H9 (cell line): Measurements from ENCODE around the gene SPECC1L. TPM values are rescaled to one million over a fixed set of nuclear protein-coding genes. Genes with fewer than 3 reads are reported as not detected.

Experiments used
- DNase-seq: peaks from one replicate; pipeline ENCODE4 v3.0.0-alpha.2; 2017
- H2AFZ ChIP-seq: one replicate; pipeline ENCODE4 v1.6.1; 2013; ENCODE audit warnings: mild to moderate bottlenecking, low read length, control low read depth, moderate library complexity
- H2AK5ac ChIP-seq: 2 replicates; pipeline ENCODE4 v1.6.1; 2013; ENCODE audit warnings: low read length, control low read depth, mixed read lengths; ENCODE audit not compliant: insufficient read length
- H2BK120ac ChIP-seq: one replicate; pipeline ENCODE4 v1.6.1; 2013; ENCODE audit warnings: low read depth, mild to moderate bottlenecking, low read length, control low read depth, inconsistent platforms; ENCODE audit not compliant: poor library complexity, severe bottlenecking
- H2BK12ac ChIP-seq: 2 replicates; pipeline ENCODE4 v1.6.1; 2013; ENCODE audit warnings: low read length, control low read depth, mixed read lengths, low read depth; ENCODE audit not compliant: insufficient read length
- H2BK15ac ChIP-seq: 2 replicates; pipeline ENCODE4 v1.6.1; 2013; ENCODE audit warnings: low read depth, low read length, control low read depth
- H2BK20ac ChIP-seq: one replicate; pipeline ENCODE4 v1.6.1; 2013; ENCODE audit warnings: low read depth, mild to moderate bottlenecking, low read length, control low read depth, inconsistent platforms; ENCODE audit not compliant: poor library complexity, severe bottlenecking
- H2BK5ac ChIP-seq: 2 replicates; pipeline ENCODE4 v1.6.1; 2013; ENCODE audit warnings: low read length, control low read depth, mixed read lengths; ENCODE audit not compliant: insufficient read length
- H3K14ac ChIP-seq: 2 replicates; pipeline ENCODE4 v1.6.1; 2013; ENCODE audit warnings: low read length, control low read depth; ENCODE audit not compliant: insufficient read depth
- H3K18ac ChIP-seq: 2 replicates; pipeline ENCODE4 v1.6.1; 2013; ENCODE audit warnings: low read depth, mild to moderate bottlenecking, mixed read lengths, low read length, control low read depth; ENCODE audit not compliant: insufficient read length
- H3K23ac ChIP-seq: 2 replicates; pipeline ENCODE4 v1.6.1; 2013; ENCODE audit warnings: low read length, control low read depth, mixed read lengths, low read depth; ENCODE audit not compliant: insufficient read length
- H3K23me2 ChIP-seq: 2 replicates; pipeline ENCODE4 v1.6.1; 2013; ENCODE audit warnings: low read depth, mild to moderate bottlenecking, mixed read lengths, low read length, control low read depth; ENCODE audit not compliant: insufficient read length, poor library complexity, severe bottlenecking
- H3K27ac ChIP-seq: 2 replicates; pipeline ENCODE4 v1.5.1; 2013; ENCODE audit warnings: low read length, control low read depth, mixed read lengths, low read depth; ENCODE audit not compliant: insufficient read length
- H3K27me3 ChIP-seq: 2 replicates; pipeline ENCODE4 v1.6.1; 2013; ENCODE audit warnings: low read length, control low read depth, inconsistent platforms; ENCODE audit not compliant: insufficient read depth
- H3K4ac ChIP-seq: 2 replicates; pipeline ENCODE4 v1.6.1; 2013; ENCODE audit warnings: low read depth, mild to moderate bottlenecking, control low read depth, inconsistent platforms, low read length, moderate library complexity
- H3K4me1 ChIP-seq: 2 replicates; pipeline ENCODE4 v1.6.1; 2013; ENCODE audit warnings: low read length, control low read depth, inconsistent platforms; ENCODE audit not compliant: insufficient read depth
- H3K4me2 ChIP-seq: 2 replicates; pipeline ENCODE4 v1.6.1; 2013; ENCODE audit warnings: low read length, control low read depth, mixed read lengths; ENCODE audit not compliant: insufficient read length, insufficient read depth
- H3K56ac ChIP-seq: 2 replicates; pipeline ENCODE4 v1.6.1; 2013; ENCODE audit warnings: low read depth, mild to moderate bottlenecking, mixed read lengths, low read length, control low read depth; ENCODE audit not compliant: insufficient read length
- H3K79me1 ChIP-seq: 2 replicates; pipeline ENCODE4 v1.6.1; 2013; ENCODE audit warnings: low read depth, mild to moderate bottlenecking, moderate library complexity, low read length, control low read depth, inconsistent platforms; ENCODE audit not compliant: insufficient read depth, poor library complexity, severe bottlenecking
- H3K79me2 ChIP-seq: 2 replicates; pipeline ENCODE4 v1.6.1; 2013; ENCODE audit warnings: low read length, control low read depth, inconsistent platforms; ENCODE audit not compliant: insufficient read depth
- H3K9ac ChIP-seq: 2 replicates; pipeline ENCODE4 v1.6.1; 2013; ENCODE audit warnings: low read length, control low read depth, mixed read lengths; ENCODE audit not compliant: insufficient read length; ENCODE audit errors: extremely low read depth
- H3K9me3 ChIP-seq: one replicate; pipeline ENCODE4 v1.6.1; 2013; ENCODE audit warnings: low read depth, low read length, inconsistent platforms; ENCODE audit not compliant: control insufficient read depth
- H3T11ph ChIP-seq: one replicate; pipeline ENCODE4 v1.6.1; 2013; ENCODE audit warnings: mild to moderate bottlenecking, low read length, control low read depth, inconsistent platforms
- H4K20me1 ChIP-seq: one replicate; pipeline ENCODE4 v1.6.1; 2013; ENCODE audit not compliant: control insufficient read depth, insufficient read length, insufficient read depth
- H4K5ac ChIP-seq: 2 replicates; pipeline ENCODE4 v1.6.1; 2013; ENCODE audit warnings: low read depth, mild to moderate bottlenecking, mixed read lengths, low read length, control low read depth; ENCODE audit not compliant: insufficient read length
- H4K8ac ChIP-seq: replicated peaks from 2 replicates; pipeline ENCODE4 v1.6.1; 2013; ENCODE audit warnings: low read length, control low read depth, mixed read lengths, low read depth; ENCODE audit not compliant: insufficient read length
- H4K91ac ChIP-seq: 2 replicates; pipeline ENCODE4 v1.6.1; 2013; ENCODE audit warnings: low read depth, mild to moderate bottlenecking, moderate library complexity, mixed read lengths, low read length, control low read depth; ENCODE audit not compliant: insufficient read length
- H3K27ac Mint-ChIP-seq, 3 experiments: 2 replicates in 2 of 3; 3 replicates in 1 of 3; pipeline ENCODE4 v1.8.0; 2020 to 2021; ENCODE audit warnings: mixed read lengths in 3 of 3, mild to moderate bottlenecking in 1 of 3, moderate library complexity in 1 of 3
- H3K27me3 Mint-ChIP-seq: 2 replicates; pipeline ENCODE4 v1.8.0; 2021; ENCODE audit warnings: low read depth, mild to moderate bottlenecking, moderate library complexity, mixed read lengths
- H3K36me3 Mint-ChIP-seq, 3 experiments: 2 replicates in 2 of 3; 3 replicates in 1 of 3; pipeline ENCODE4 v1.8.0; 2020 to 2021; ENCODE audit warnings: low read depth in 3 of 3, mixed read lengths in 3 of 3; ENCODE audit not compliant: insufficient read depth in 1 of 3
- H3K4me1 Mint-ChIP-seq, 2 experiments: 2 replicates each; pipeline ENCODE4 v1.8.0; 2020; ENCODE audit warnings: mixed read lengths in 2 of 2
- H3K4me3 Mint-ChIP-seq, 2 experiments: 2 replicates in 1 of 2; 3 replicates in 1 of 2; pipeline ENCODE4 v1.8.0; 2020 to 2021; ENCODE audit warnings: mild to moderate bottlenecking in 2 of 2, mixed read lengths in 2 of 2, moderate library complexity in 1 of 2
- H3K9me3 Mint-ChIP-seq, 2 experiments: 2 replicates in 1 of 2; 3 replicates in 1 of 2; pipeline ENCODE4 v1.8.0; 2020; ENCODE audit warnings: mild to moderate bottlenecking in 2 of 2, mixed read lengths in 2 of 2, moderate library complexity in 1 of 2
- WGBS: extraction: QIAGEN DNeasy Blood & Tissue Kit; methylation state at CpG from one replicate; pipeline ENCODE4 v1.1.7; 2013; ENCODE audit warnings: missing lambda C conversion rate, low lambda C conversion rate, mixed read lengths; ENCODE audit not compliant: insufficient read length; ENCODE audit errors: extremely low coverage; 5-methylcytosine and 5-hydroxymethylcytosine counted together
- total RNA-seq: library from RNA; stranded (reverse); gene quantifications from 2 replicates; pipeline ENCODE4 v1.2.1, GENCODE V29; 2021
- TF ChIP-seq, protein P1 (sequence below): fragments of 200-600 bp; sonication (generic); conservative IDR thresholded peaks from 3 replicates; pipeline ENCODE4 v1.8.0; 2021; ENCODE audit warnings: antibody characterized with exemption, mild to moderate bottlenecking

SPECC1L gene
- total RNA-seq, 1 experiment from 2014 or later, result 57.1 TPM

DNA sequence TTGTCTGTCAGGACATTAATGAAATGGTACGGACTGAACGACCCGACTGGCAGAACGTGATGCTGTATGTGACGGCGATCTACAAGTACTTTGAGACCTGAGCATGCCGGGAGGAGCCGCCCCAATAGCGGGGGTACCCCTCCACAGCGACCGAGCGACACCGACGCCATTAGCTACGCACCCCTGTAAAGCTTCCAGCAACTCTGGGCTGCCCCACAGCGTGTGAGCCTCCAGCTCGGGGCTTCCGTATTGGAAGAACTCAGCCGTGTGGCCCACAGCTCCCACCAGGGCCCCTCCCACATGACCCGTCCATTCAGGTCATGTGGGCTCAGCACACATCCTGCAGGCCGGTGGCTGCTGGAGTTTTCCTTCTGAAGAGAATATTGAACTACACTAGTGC is 143.9 kb downstream of the SPECC1L start:
- Histone ChIP-seq H3K23me2 (no peaks in the 10 kb centered on the region), H3K79me2 (no peaks in the 10 kb centered on the region), H3K4me2 (no peak overlapping the region), H4K8ac (no peak overlapping the region), H3K4ac (no peak overlapping the region), H3K4me1 (no peaks in the 10 kb centered on the region), H2BK5ac (no peak overlapping the region), H4K20me1 (no peaks in the 10 kb centered on the region), H3K56ac (no peak overlapping the region), H3K23ac (no peak overlapping the region), H2BK120ac (no peak overlapping the region), H2BK12ac (no peak overlapping the region), H2AFZ (no peak overlapping the region), H3K14ac (no peak overlapping the region), H3K9ac (no peak overlapping the region), H2BK20ac (no peak overlapping the region), H3K9me3 (no peaks in the 10 kb centered on the region), H2AK5ac (no peak overlapping the region), H3K18ac (no peak overlapping the region), H3K79me1 (no peaks in the 10 kb centered on the region), H3K27ac (no peak overlapping the region), H4K5ac (no peak overlapping the region), H3K27me3 (no peaks in the 10 kb centered on the region), H3T11ph (no peak overlapping the region), H2BK15ac (no peak overlapping the region), H4K91ac (no peak overlapping the region)
- WGBS, result no CpG with 5 or more reads among the region's 21 CpGs
- no peaks in the 10 kb centered on the region for H3K27me3 Mint-ChIP-seq
- H3K4me1 Mint-ChIP-seq, result peaks cover 9 to 10% of the 10 kb centered on the region in 2 experiments
- no peak for DNase-seq
- H3K36me3 Mint-ChIP-seq, result peaks cover 4 to 32% (median 30%) of the 10 kb centered on the region in 3 experiments; a peak in 6 of 7 replicates
- H3K9me3 Mint-ChIP-seq, result no peaks in the 10 kb centered on the region
- no peak overlapping the region for H3K4me3 Mint-ChIP-seq
- H3K27ac Mint-ChIP-seq, result peak overlapping the region in 1 of 3 experiments; percentile 23; a peak in 1 of 7 replicates
- TF ChIP-seq, protein P1, sequence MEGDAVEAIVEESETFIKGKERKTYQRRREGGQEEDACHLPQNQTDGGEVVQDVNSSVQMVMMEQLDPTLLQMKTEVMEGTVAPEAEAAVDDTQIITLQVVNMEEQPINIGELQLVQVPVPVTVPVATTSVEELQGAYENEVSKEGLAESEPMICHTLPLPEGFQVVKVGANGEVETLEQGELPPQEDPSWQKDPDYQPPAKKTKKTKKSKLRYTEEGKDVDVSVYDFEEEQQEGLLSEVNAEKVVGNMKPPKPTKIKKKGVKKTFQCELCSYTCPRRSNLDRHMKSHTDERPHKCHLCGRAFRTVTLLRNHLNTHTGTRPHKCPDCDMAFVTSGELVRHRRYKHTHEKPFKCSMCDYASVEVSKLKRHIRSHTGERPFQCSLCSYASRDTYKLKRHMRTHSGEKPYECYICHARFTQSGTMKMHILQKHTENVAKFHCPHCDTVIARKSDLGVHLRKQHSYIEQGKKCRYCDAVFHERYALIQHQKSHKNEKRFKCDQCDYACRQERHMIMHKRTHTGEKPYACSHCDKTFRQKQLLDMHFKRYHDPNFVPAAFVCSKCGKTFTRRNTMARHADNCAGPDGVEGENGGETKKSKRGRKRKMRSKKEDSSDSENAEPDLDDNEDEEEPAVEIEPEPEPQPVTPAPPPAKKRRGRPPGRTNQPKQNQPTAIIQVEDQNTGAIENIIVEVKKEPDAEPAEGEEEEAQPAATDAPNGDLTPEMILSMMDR, result no peak
